Memory B cell (primary cell): Measurements from ENCODE around the gene IL12RB2.
"Not testable (repeated sequence)": the region's sequence is repeated elsewhere in the genome, so short reads cannot be mapped to it uniquely, and the experiment has no call there.

ENCODE experiments used
- ATAC-seq: fragments of 150-1000 bp; cut with Tn5 transposase; 2 replicates; pipeline ENCODE4 v1.10.0; 2021; ENCODE audit warnings: low read depth, mild to moderate bottlenecking, moderate library complexity
- DNase-seq, 2 donors: peaks; one replicate each; pipeline ENCODE4 v3.0.0; 2022; ENCODE audit warnings: low spot score in 2 of 2
- H3K27ac Mint-ChIP-seq: one replicate; pipeline ENCODE4 v1.8.0; 2022; ENCODE audit warnings: mild to moderate bottlenecking, moderate library complexity, mixed read lengths
- H3K27me3 Mint-ChIP-seq: one replicate; pipeline ENCODE4 v1.8.0; 2022; ENCODE audit warnings: mixed read lengths
- H3K36me3 Mint-ChIP-seq: one replicate; pipeline ENCODE4 v1.8.0; 2022; ENCODE audit warnings: mild to moderate bottlenecking, mixed read lengths
- H3K4me1 Mint-ChIP-seq: one replicate; pipeline ENCODE4 v1.8.0; 2022; ENCODE audit warnings: mixed read lengths
- H3K4me3 Mint-ChIP-seq: one replicate; pipeline ENCODE4 v1.8.0; 2022; ENCODE audit warnings: mild to moderate bottlenecking, moderate library complexity, mixed read lengths
- H3K9me3 Mint-ChIP-seq: one replicate; pipeline ENCODE4 v1.8.0; 2022; ENCODE audit warnings: mixed read lengths

IL12RB2 gene

GRCh38 chr1:67431156-67431765 lies 123.6 kb downstream of the IL12RB2 start:
- peak overlapping the region; percentile 99 for H3K27ac Mint-ChIP-seq
- DNase-seq (no peak), ATAC-seq (no peak)
- H3K9me3 Mint-ChIP-seq = no peaks in the 10 kb centered on the region
- H3K4me1 Mint-ChIP-seq = peaks cover 31% of the 10 kb centered on the region
- H3K36me3 Mint-ChIP-seq = peaks cover 7% of the 10 kb centered on the region
- H3K4me3 Mint-ChIP-seq = peak overlapping the region; percentile 94
- H3K27me3 Mint-ChIP-seq = no peaks in the 10 kb centered on the region

DNA sequence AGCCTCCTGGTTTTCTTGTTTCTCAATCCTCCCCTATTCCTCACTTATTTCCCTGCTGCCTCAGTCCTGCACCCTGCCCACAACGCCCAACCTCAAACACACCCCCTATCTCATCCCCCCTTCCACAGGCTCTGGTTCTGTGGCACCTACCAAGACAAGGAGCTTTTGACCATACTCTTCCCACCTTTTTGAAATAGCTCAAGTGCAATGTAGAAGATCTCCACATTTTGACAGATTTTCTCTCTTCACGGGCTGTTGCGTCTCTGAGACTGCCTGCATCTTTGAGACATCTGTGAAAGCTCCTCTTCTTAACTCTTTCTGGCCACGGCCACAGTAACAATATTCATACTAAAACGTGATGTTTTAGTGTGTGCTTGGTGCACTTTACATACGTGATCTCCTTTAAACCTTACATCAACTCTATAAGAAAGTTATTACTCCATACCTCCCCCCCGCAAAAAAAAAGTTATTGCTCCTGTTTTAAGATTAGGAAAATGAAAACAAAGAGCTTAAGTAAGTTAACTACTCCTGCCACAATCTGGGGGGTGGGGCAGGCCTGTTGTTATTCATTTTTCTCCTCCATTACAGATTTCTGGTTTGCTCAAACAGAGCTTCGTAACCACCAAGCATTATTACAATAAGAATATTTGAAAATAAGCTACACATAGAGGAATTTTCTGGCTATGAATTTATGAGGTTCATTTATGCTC lies 124.4 kb downstream of the IL12RB2 start:
- Mint-ChIP-seq H3K27me3 (no peaks in the 10 kb centered on the region), H3K4me3 (peak overlapping the region; percentile 77), H3K36me3 (peaks cover 6% of the 10 kb centered on the region), H3K4me1 (peaks cover 30% of the 10 kb centered on the region), H3K27ac (peak overlapping the region; percentile 74), H3K9me3 (no peaks in the 10 kb centered on the region)
- no peak for ATAC-seq
- no peak for DNase-seq

DNA sequence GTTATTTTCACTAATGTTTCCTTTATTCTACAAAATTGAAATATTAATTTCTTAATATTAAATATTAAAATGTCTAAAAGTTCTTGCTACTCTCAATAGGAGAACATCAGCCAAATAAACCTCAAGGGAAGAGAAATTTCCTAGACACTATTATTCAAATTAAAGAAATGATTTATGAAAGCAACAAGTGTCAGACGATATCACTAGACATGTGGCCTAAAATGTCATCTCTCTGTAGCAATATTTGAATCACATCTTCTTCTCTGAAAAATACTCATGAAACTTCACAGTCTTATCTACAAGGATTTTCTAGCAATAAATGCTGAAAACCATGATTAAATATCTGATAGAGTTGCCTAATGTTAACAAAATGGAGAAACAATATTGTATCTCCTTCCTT lies 125.1 kb downstream of the IL12RB2 start:
- Mint-ChIP-seq H3K4me3 (no peak overlapping the region), H3K27ac (no peak overlapping the region), H3K4me1 (peaks cover 25% of the 10 kb centered on the region)

GRCh38 chr1:67433837-67434236 lies 126.2 kb downstream of the IL12RB2 start:
- no peak overlapping the region for H3K27ac Mint-ChIP-seq
- H3K9me3 Mint-ChIP-seq = no peaks in the 10 kb centered on the region
- peaks cover 19% of the 10 kb centered on the region for H3K4me1 Mint-ChIP-seq
- DNase-seq (no peak), ATAC-seq (no peak)
- peaks cover 5% of the 10 kb centered on the region for H3K36me3 Mint-ChIP-seq
- no peaks in the 10 kb centered on the region for H3K27me3 Mint-ChIP-seq
- no peak overlapping the region for H3K4me3 Mint-ChIP-seq

More for the DNA sequence above, 125.1 kb downstream of the IL12RB2 start:
- ATAC-seq (no peak), DNase-seq (no peak)
- Mint-ChIP-seq H3K27me3 (no peaks in the 10 kb centered on the region), H3K36me3 (peaks cover 6% of the 10 kb centered on the region), H3K9me3 (no peaks in the 10 kb centered on the region)

DNA sequence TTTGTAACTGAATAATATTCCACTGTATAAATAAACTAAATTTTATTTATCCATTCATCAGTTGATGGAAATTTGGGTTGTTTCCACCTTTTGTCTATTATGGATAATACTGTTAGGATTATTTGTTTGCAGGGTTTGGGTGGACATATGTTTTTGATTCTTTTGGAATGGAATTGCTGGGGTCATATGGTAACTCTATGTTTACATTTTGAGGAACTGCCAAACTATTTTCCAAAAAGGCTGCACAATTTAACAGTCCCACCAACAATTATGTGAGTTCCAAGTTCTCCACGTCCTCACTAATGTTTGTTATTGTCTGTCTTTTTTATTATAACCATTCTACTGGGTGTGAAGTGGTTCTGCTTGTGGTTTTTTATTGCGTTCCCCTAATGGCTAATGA lies 126.8 kb downstream of the IL12RB2 start:
- Mint-ChIP-seq H3K9me3 (no peaks in the 10 kb centered on the region), H3K27ac (no peak overlapping the region), H3K36me3 (peaks cover 2% of the 10 kb centered on the region), H3K4me3 (no peak overlapping the region), H3K4me1 (peaks cover 16% of the 10 kb centered on the region), H3K27me3 (no peaks in the 10 kb centered on the region)
- DNase-seq = no peak
- ATAC-seq = no peak

- DNase-seq = no peak
- no peaks in the 10 kb centered on the region for H3K36me3 Mint-ChIP-seq
- H3K9me3 Mint-ChIP-seq = no peaks in the 10 kb centered on the region
- H3K27ac Mint-ChIP-seq = no peak overlapping the region
- no peak overlapping the region for H3K4me3 Mint-ChIP-seq
- no peak for ATAC-seq
- peaks cover 13% of the 10 kb centered on the region for H3K4me1 Mint-ChIP-seq
- no peaks in the 10 kb centered on the region for H3K27me3 Mint-ChIP-seq
These were observed 128.9 kb downstream of the IL12RB2 start for GRCh38 chr1:67436511-67437055.

GRCh38 chr1:67437961-67438360 lies 130.3 kb downstream of the IL12RB2 start:
- Mint-ChIP-seq H3K36me3 (no peaks in the 10 kb centered on the region), H3K9me3 (no peaks in the 10 kb centered on the region), H3K4me1 (peaks cover 8% of the 10 kb centered on the region), H3K4me3 (no peak overlapping the region), H3K27ac (no peak overlapping the region), H3K27me3 (no peaks in the 10 kb centered on the region)
- ATAC-seq (no peak), DNase-seq (no peak)

GRCh38 chr1:67439277-67440029 lies 131.8 kb downstream of the IL12RB2 start:
- Mint-ChIP-seq H3K4me3 (no peak overlapping the region), H3K9me3 (no peaks in the 10 kb centered on the region), H3K27ac (no peak overlapping the region), H3K36me3 (no peaks in the 10 kb centered on the region), H3K27me3 (no peaks in the 10 kb centered on the region), H3K4me1 (no peaks in the 10 kb centered on the region)
- no peak for ATAC-seq
- DNase-seq = no peak

GRCh38 chr1:67440339-67440738 lies 132.7 kb downstream of the IL12RB2 start:
- Mint-ChIP-seq H3K4me1 (no peaks in the 10 kb centered on the region), H3K27me3 (no peaks in the 10 kb centered on the region), H3K27ac (no peak overlapping the region), H3K9me3 (no peaks in the 10 kb centered on the region), H3K4me3 (no peak overlapping the region), H3K36me3 (no peaks in the 10 kb centered on the region)
- DNase-seq (no peak), ATAC-seq (no peak)

DNA sequence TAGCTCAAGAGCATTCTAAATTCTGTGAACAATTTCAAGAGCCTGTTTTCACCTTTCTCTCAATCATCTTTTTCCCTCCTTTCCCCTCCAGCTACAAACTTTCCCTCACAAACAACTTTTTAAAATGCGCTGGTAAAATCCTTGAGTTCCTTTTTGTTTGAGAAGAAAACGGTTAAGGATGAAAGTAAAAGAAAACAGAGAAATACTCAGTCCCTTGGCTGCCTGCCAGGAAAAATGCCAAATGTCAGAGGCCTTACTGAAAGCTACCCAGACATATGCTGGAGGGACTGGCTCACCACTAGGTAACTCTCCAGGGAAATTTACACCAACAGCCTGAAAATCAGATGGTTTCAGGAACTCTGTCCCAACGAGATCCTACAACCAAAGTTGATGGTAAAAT lies 133.5 kb downstream of the IL12RB2 start:
- DNase-seq (no peak), ATAC-seq (no peak)
- Mint-ChIP-seq H3K36me3 (no peaks in the 10 kb centered on the region), H3K27ac (no peak overlapping the region), H3K27me3 (no peaks in the 10 kb centered on the region), H3K4me1 (peaks cover 1% of the 10 kb centered on the region), H3K4me3 (no peak overlapping the region), H3K9me3 (no peaks in the 10 kb centered on the region)

DNA sequence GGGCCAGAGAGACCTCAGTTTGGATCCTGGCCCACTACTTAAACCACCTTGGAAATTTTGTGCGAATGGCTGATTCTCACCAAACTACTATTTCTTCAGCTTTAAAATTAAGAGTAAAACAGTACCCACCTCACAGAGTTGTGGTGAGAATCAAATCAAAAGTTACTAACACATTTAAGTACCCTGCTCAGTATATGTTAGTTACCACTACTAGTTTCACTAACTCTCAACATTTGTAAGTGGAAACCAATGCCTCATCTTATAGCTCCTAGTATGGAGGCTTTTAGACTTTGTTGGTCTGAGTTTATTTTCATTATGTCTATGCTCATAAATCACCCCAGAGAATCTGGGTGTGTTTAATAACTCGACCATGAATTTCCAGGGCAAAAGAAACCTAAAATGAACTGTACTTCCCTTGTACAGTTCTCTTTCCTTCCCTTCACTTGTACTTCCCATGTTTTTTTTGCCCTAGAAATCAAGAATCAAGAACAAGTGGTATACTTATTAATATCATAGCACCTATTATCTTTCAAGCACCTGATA lies 134.1 kb downstream of the IL12RB2 start:
- no peaks in the 10 kb centered on the region for H3K36me3 Mint-ChIP-seq
- H3K27me3 Mint-ChIP-seq = no peaks in the 10 kb centered on the region
- H3K4me3 Mint-ChIP-seq = no peak overlapping the region
- H3K4me1 Mint-ChIP-seq = peaks cover 8% of the 10 kb centered on the region
- no peaks in the 10 kb centered on the region for H3K9me3 Mint-ChIP-seq
- no peak overlapping the region for H3K27ac Mint-ChIP-seq
- ATAC-seq = no peak
- DNase-seq = no peak

DNA sequence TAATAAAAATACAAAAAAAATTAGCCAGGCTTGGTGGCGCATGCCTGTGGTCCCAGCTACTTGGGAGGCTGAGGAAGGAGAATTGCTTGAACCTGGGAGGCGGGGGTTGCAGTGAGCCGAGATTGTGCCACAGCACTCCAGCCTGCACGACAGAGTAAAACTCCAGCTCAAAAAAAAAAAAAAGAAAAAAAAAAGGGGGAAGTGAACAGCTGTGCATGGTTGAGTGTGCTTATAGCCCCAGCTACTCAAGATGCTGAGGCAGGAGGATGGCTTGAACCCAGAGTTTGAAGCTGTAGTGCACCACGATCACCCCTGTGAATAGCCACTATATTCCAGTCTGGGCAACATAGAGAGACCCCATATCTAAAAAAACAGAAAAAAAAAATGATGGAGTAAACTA lies 138.3 kb downstream of the IL12RB2 start:
- not testable (repeated sequence) for H3K9me3 Mint-ChIP-seq, H3K27ac Mint-ChIP-seq, H3K27me3 Mint-ChIP-seq, DNase-seq, H3K4me3 Mint-ChIP-seq, H3K4me1 Mint-ChIP-seq, H3K36me3 Mint-ChIP-seq
- peak; percentile 75 for ATAC-seq
